ENCODE data around the gene DISP2. TPM values are rescaled to one million over a fixed set of nuclear protein-coding genes. Genes with fewer than 3 reads are reported as not detected.

The DISP2 gene
- total RNA-seq, 4 donors from 2014 or later = 0.81 to 5.9 (median 3.6) TPM

DNA sequence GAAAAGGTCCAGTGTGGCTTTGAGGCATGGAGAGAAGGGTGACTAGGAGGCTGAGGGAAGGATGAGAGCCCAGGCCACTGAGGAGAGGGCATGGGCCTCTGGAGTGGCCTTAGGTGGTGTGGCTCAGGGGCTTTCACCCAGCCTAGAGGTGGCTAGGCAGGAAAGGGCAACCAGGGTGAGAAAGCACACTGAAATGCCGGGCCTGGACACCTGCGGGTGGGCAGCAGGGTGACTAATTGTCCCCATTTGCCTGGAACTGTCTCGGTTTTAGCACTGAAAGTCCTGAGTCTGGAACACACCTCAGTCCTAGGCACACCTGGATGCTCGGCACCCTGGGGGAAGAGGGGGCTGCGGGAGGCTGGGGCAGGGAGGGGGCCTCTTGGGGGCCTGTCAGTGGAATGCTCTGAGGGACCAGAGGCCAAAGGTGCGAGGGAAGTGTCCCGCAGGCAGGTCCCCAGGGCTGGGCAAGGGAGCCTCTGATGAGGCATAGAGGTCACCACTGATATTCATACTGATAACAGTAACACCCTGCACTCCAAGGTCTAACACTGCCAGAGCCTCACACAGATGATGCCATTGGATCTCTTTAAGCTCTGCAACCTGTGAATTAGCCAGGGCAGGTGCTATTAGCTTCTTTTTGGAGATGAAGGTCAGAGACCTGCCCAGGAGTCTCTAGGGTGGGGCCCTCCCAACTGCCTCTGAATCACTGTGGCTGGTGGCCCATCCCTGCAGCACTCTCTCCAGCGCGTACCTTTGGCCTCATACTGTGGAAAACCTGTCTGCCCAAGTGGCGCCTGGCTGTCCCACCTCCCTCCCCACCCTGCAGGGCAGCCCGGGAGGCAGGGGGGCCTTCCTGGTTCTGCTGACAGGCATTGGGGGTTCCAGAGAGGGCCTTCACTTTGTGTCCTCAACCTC is 10.2 kb upstream of the DISP2 start:
- H3K27ac ChIP-seq = no peak overlapping the region
- no peaks in the 10 kb centered on the region for H3K9me3 ChIP-seq
- no peak overlapping the region for H3K4me3 ChIP-seq (replicated peaks in 1 of 3)
- DNase-seq = no peak
- no peaks in the 10 kb centered on the region for H3K36me3 ChIP-seq
- H3K4me1 ChIP-seq = peaks cover 31 to 41% of the 10 kb centered on the region in 2 donors
- intact Hi-C loops (cut with DNase I) = no loop called here
- TF ChIP-seq CTCF (IDR thresholded peaks at IDR 0.05) (no peak), POLR2A (IDR thresholded peaks at IDR 0.05) (no peak)
- H3K27me3 ChIP-seq = no peaks in the 10 kb centered on the region
- 90 to 98% methylated on average over 7 to 11 of the region's 11 CpGs for WGBS, 2 donors

GRCh38 chr15:40348474-40348870 is 9.5 kb upstream of the DISP2 start:
- TF ChIP-seq POLR2A (IDR thresholded peaks at IDR 0.05) (no peak), CTCF (IDR thresholded peaks at IDR 0.05) (no peak)
- no peaks in the 10 kb centered on the region for H3K36me3 ChIP-seq
- H3K27me3 ChIP-seq = no peaks in the 10 kb centered on the region
- no peak overlapping the region for H3K4me3 ChIP-seq (replicated peaks in 1 of 3)
- H3K27ac ChIP-seq = no peak overlapping the region
- peaks cover 25 to 34% of the 10 kb centered on the region in 2 donors for H3K4me1 ChIP-seq
- 94 to 100% methylated on average over 3 to 4 of the region's 5 CpGs for WGBS, 2 donors
- intact Hi-C loops (cut with DNase I) = no loop called here
- H3K9me3 ChIP-seq = no peaks in the 10 kb centered on the region
- DNase-seq = no peak

- H3K27ac ChIP-seq = no peak overlapping the region
- DNase-seq = no peak
- WGBS, 2 donors = 91 to 94% methylated on average over 5 of the region's 5 CpGs
Observed at GRCh38 chr15:40349163-40349562, 8.9 kb upstream of the DISP2 start.

DNA sequence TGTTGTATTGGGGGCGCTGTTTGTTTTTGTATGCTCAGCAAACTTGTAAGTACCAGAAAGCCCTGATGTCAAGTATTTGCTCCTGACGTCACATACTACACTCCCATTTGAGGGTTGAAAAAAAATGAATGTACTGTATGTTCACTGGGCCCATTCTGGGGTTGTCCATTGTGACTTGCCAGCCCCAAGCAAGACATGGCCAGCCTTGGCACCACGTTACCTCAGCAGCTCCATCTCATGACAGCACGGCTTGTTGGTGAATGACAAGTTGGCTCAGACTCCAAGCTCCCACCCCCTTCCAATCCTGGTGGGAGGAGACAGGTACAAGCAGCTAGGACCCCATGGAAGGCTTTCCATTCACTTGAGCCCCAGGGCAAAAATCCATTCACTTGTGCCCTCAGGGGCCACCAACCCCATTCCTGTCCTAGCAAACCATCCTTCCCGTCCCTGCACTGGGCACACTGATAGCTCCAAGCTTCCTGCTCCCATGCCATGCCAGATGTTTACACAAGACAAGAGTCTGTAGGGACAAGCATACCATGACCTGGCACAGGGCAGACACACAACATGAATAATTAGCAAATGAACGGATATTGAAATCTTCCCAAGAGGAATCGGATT is 5.6 kb upstream of the DISP2 start:
- no peaks in the 10 kb centered on the region for H3K36me3 ChIP-seq
- 88 to 89% methylated on average over 7 of the region's 7 CpGs for WGBS, 2 donors
- no peak overlapping the region for H3K4me3 ChIP-seq (replicated peaks in 1 of 3)
- H3K27me3 ChIP-seq = no peaks in the 10 kb centered on the region
- DNase-seq = no peak
- no peaks in the 10 kb centered on the region for H3K9me3 ChIP-seq
- no peak overlapping the region for H3K27ac ChIP-seq
- intact Hi-C loops (cut with DNase I) = no loop called here
- TF ChIP-seq CTCF (IDR thresholded peaks at IDR 0.05) = no peak
- no peak for TF ChIP-seq POLR2A (IDR thresholded peaks at IDR 0.05)
- H3K4me1 ChIP-seq = peaks cover 0 to 2% of the 10 kb centered on the region in 2 donors

More at GRCh38 chr15:40349163-40349562, 8.9 kb upstream of the DISP2 start:
- no peaks in the 10 kb centered on the region for H3K36me3 ChIP-seq
- H3K4me1 ChIP-seq = peaks cover 23 to 27% of the 10 kb centered on the region in 2 donors
- intact Hi-C loops (cut with DNase I) = no loop called here
- TF ChIP-seq POLR2A (IDR thresholded peaks at IDR 0.05) (no peak), CTCF (IDR thresholded peaks at IDR 0.05) (no peak)
- no peak overlapping the region for H3K4me3 ChIP-seq (replicated peaks in 1 of 3)
- H3K9me3 ChIP-seq = no peaks in the 10 kb centered on the region
- H3K27me3 ChIP-seq = no peaks in the 10 kb centered on the region

- Histone ChIP-seq H3K4me3 (replicated peaks in 1 of 3) (no peak overlapping the region), H3K27ac (no peak overlapping the region), H3K4me1 (peaks cover 8 to 12% of the 10 kb centered on the region in 2 donors), H3K27me3 (no peaks in the 10 kb centered on the region), H3K9me3 (no peaks in the 10 kb centered on the region), H3K36me3 (no peaks in the 10 kb centered on the region)
- DNase-seq = no peak
- WGBS, 2 donors = 82 to 88% methylated on average over 5 of the region's 5 CpGs
- no peak for TF ChIP-seq CTCF (IDR thresholded peaks at IDR 0.05)
- intact Hi-C loops (cut with DNase I) = no loop called here
Observed at GRCh38 chr15:40353697-40354096, 4.3 kb upstream of the DISP2 start.
